Psoas muscle (tissue), 8 donors: ENCODE results near the gene PNCK. TPM values are rescaled to one million over a fixed set of nuclear protein-coding genes. Genes with fewer than 3 reads are reported as not detected.

ENCODE experiments used
- ATAC-seq, 4 donors: fragments of 200-7000 bp; cut with Tn5 transposase; one replicate each; pipeline ENCODE4 v1.9.1; 2020; ENCODE audit warnings: moderate library complexity in 3 of 4, mild to moderate bottlenecking in 2 of 4
- DNase-seq, 2 donors: peaks; one replicate each; pipeline ENCODE4 v3.0.0-alpha.2; 2020
- H3K27ac ChIP-seq: fragments of 200-600 bp; one replicate; pipeline ENCODE4 v1.8.0; 2022
- H3K27me3 ChIP-seq, 3 donors: fragments of 200-600 bp in 1 of 3; one replicate each; pipeline versions ENCODE4 v1.6.1 to v1.8.0; 2013 to 2022; ENCODE audit warnings: low read length in 2 of 3, mild to moderate bottlenecking in 2 of 3, moderate library complexity in 1 of 3; ENCODE audit not compliant: insufficient read depth in 3 of 3
- H3K36me3 ChIP-seq, 2 donors: fragments of 200-600 bp in 1 of 2; one replicate each; pipeline versions ENCODE4 v1.6.1 to v1.8.0; 2013 to 2022; ENCODE audit warnings: low read depth in 1 of 2, mild to moderate bottlenecking in 1 of 2, moderate library complexity in 1 of 2; ENCODE audit not compliant: insufficient read depth in 1 of 2
- H3K4me1 ChIP-seq: fragments of 200-600 bp; one replicate; pipeline ENCODE4 v1.8.0; 2022
- H3K4me3 ChIP-seq: fragments of 200-600 bp; one replicate; pipeline ENCODE4 v1.8.0; 2022; ENCODE audit warnings: mild to moderate bottlenecking
- H3K9me3 ChIP-seq: fragments of 200-600 bp; one replicate; pipeline ENCODE4 v1.8.0; 2022
- CTCF ChIP-seq: fragments of 200-600 bp; IDR thresholded peaks from one replicate; pipeline ENCODE4 v1.8.0; 2022; ENCODE audit warnings: antibody characterized with exemption
- WGBS, 3 donors: extraction: QIAGEN DNeasy Blood & Tissue Kit; methylation state at CpG; one replicate each; pipeline versions ENCODE4 v1.1.6 to v1.1.7; 2013; 5-methylcytosine and 5-hydroxymethylcytosine counted together
- intact Hi-C, 2 donors: fragments of 100-400 bp; cut with DNase I; formaldehyde crosslinking; loops; one replicate each; pipeline versions ENCODE4 v1.11.0 to v1.14.2; 2022
- polyA plus RNA-seq, 3 donors: library from polyadenylated mRNA; stranded (reverse); fragments of 200-250 nt; gene quantifications; one replicate each; pipeline ENCODE4 v1.2.3, GENCODE V29; 2013
- total RNA-seq, 4 donors: library from RNA; stranded (reverse); fragmentation: NEBNext Ultra II Directional in 2 of 4; extraction: Animal tissue kit (Norgen Biotek cat#: 25700) in 2 of 4; gene quantifications; one replicate each; pipeline versions ENCODE4 v1.2.1 to v1.2.4, GENCODE V29; 2021 to 2023
- donor health status: healthy with polysubstance abuse.
- donor health status: DM: no; HTN: no; CAD: no; lungs with moderate emphysema.
- donor health status: Bipolar disorder and iron deficiency.
- donor health status: healthy.
- donor health status: DM: yes; HTN: yes; CAD: no.
- donor health status: DM: no; HTN: no; CAD: no.
- donor health status: DM: no; HTN: no; CAD: no.
- donor health status: DM: yes; HTN: yes; CAD: no.

The PNCK gene
- total and polyA plus RNA-seq, 7 donors, result 0.21 to 1.9 (median 0.92) TPM

GRCh38 chrX:153662266-153662665 lies 11.3 kb downstream of the PNCK start:
- peak; percentile 36 for TF ChIP-seq CTCF
- ATAC-seq (peak in 1 of 4 donors; percentile 47), DNase-seq (peak in 1 of 2 donors; percentile 43)
- intact Hi-C loops, result loop anchor here in 1 of 2 donors (10.0 kb wide), 2 partner anchors 627 to 717 kb away; no protein-coding TSS in a partner anchor
- H3K4me3 ChIP-seq, result no peak overlapping the region
- H3K36me3 ChIP-seq, result no peaks in the 10 kb centered on the region
- H3K4me1 ChIP-seq, result no peaks in the 10 kb centered on the region
- H3K9me3 ChIP-seq, result no peaks in the 10 kb centered on the region
- H3K27me3 ChIP-seq, result peaks cover 0 to 39% (median 0%) of the 10 kb centered on the region in 3 donors
- no peak overlapping the region for H3K27ac ChIP-seq
- WGBS, 3 donors, result 4 to 25% (median 5%) methylated on average over 20 to 31 of the region's 31 CpGs

- Histone ChIP-seq H3K36me3 (no peaks in the 10 kb centered on the region), H3K4me1 (no peaks in the 10 kb centered on the region), H3K27ac (no peak overlapping the region), H3K4me3 (no peak overlapping the region), H3K27me3 (peaks cover 0 to 33% (median 0%) of the 10 kb centered on the region in 3 donors), H3K9me3 (peaks cover under 1% of the 10 kb centered on the region)
- TF ChIP-seq CTCF, result no peak
- DNase-seq, result no peak
- intact Hi-C loops, result no loop called here
- 76 to 94% (median 93%) methylated on average over 3 of the region's 3 CpGs for WGBS, 3 donors
- no peak for ATAC-seq
These were observed 14.3 kb downstream of the PNCK start for GRCh38 chrX:153659268-153659667.

GRCh38 chrX:153657161-153657560 lies 16.5 kb downstream of the PNCK start:
- Histone ChIP-seq H3K36me3 (no peaks in the 10 kb centered on the region), H3K27ac (no peak overlapping the region), H3K27me3 (peaks cover 0 to 21% (median 0%) of the 10 kb centered on the region in 3 donors), H3K4me1 (no peaks in the 10 kb centered on the region), H3K9me3 (peaks cover 12% of the 10 kb centered on the region), H3K4me3 (no peak overlapping the region)
- TF ChIP-seq CTCF, result no peak
- ATAC-seq, result no peak
- intact Hi-C loops, result no loop called here
- no peak for DNase-seq
- WGBS, 3 donors, result 81 to 88% (median 82%) methylated on average over 9 of the region's 9 CpGs

GRCh38 chrX:153653556-153653955 lies 20.1 kb downstream of the PNCK start:
- Histone ChIP-seq H3K27me3 (peaks cover 0 to 7% (median 0%) of the 10 kb centered on the region in 3 donors), H3K4me3 (no peak overlapping the region), H3K4me1 (no peaks in the 10 kb centered on the region), H3K9me3 (peaks cover 12% of the 10 kb centered on the region), H3K36me3 (no peaks in the 10 kb centered on the region), H3K27ac (no peak overlapping the region)
- DNase-seq (no peak), ATAC-seq (no peak)
- no peak for TF ChIP-seq CTCF
- intact Hi-C loops, result no loop called here
- WGBS, 3 donors, result 83 to 92% (median 90%) methylated on average over 2 of the region's 2 CpGs

- H3K27ac ChIP-seq, result no peak overlapping the region
- no peak for TF ChIP-seq CTCF
- no peaks in the 10 kb centered on the region for H3K36me3 ChIP-seq
- peaks cover 0 to 25% (median 4%) of the 10 kb centered on the region in 3 donors for H3K27me3 ChIP-seq
- 62 to 75% (median 67%) methylated on average over 5 to 9 of the region's 9 CpGs for WGBS, 3 donors
- intact Hi-C loops, result no loop called here
- DNase-seq, result peak in 1 of 2 donors; percentile 37
- no peak for ATAC-seq
- no peaks in the 10 kb centered on the region for H3K4me1 ChIP-seq
- peaks cover 12% of the 10 kb centered on the region for H3K9me3 ChIP-seq
- no peak overlapping the region for H3K4me3 ChIP-seq
These were observed 22.0 kb downstream of the PNCK start for GRCh38 chrX:153651540-153652079.
